ENCODE measurements around the gene HAGH. TPM values are rescaled to one million over a fixed set of nuclear protein-coding genes. Genes with fewer than 3 reads are reported as not detected.

HAGH gene
- total and polyA plus RNA-seq, 9 of the 15 experiments (the other 6 are each of a cell fraction or from before 2014, with no cell fraction given), result 0.46 to 35.1 (median 16.8) TPM

GRCh38 chr16:1776991-1777374 is 49.6 kb downstream of the HAGH start (continued):
- TF ChIP-seq, protein P1, sequence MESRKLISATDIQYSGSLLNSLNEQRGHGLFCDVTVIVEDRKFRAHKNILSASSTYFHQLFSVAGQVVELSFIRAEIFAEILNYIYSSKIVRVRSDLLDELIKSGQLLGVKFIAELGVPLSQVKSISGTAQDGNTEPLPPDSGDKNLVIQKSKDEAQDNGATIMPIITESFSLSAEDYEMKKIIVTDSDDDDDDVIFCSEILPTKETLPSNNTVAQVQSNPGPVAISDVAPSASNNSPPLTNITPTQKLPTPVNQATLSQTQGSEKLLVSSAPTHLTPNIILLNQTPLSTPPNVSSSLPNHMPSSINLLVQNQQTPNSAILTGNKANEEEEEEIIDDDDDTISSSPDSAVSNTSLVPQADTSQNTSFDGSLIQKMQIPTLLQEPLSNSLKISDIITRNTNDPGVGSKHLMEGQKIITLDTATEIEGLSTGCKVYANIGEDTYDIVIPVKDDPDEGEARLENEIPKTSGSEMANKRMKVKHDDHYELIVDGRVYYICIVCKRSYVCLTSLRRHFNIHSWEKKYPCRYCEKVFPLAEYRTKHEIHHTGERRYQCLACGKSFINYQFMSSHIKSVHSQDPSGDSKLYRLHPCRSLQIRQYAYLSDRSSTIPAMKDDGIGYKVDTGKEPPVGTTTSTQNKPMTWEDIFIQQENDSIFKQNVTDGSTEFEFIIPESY (CRISPR knock-in tag; IDR thresholded peaks at IDR 0.05), result peak; percentile 91
- TF ChIP-seq RBM22 (IDR thresholded peaks at IDR 0.05; ENCODE audit: low read depth, low read length, poor library complexity, severe bottlenecking), result peak; percentile 68
- no peak for TF ChIP-seq MED1 (CRISPR knock-in tag; IDR thresholded peaks at IDR 0.05; ENCODE audit: borderline replicate concordance)
- TF ChIP-seq ZSCAN32 (CRISPR knock-in tag; IDR thresholded peaks at IDR 0.05), result no peak
- no peak for TF ChIP-seq ZBTB12 (CRISPR knock-in tag; IDR thresholded peaks at IDR 0.05)

GRCh38 chr16:1776672-1776955 is 50.0 kb downstream of the HAGH start:
- Histone ChIP-seq H3K36me3 (ENCODE audit: control insufficient read depth, insufficient read depth, low read length) (peaks cover 58% of the 10 kb centered on the region; the same call in 2 of the 3 replicates), H3K4me3 (no peak overlapping the region), H3K4me2 (ENCODE audit: insufficient read depth, low read length) (no peak overlapping the region), H3K27me3 (ENCODE audit: control insufficient read depth in 2 of 2, insufficient read depth in 2 of 2, low read length in 2 of 2) (no peaks in the 10 kb centered on the region), H3K9me3 (replicated peaks; ENCODE audit: control insufficient read depth, insufficient read depth, low read depth, low read length) (no peaks in the 10 kb centered on the region), H3K9me1 (ENCODE audit: control insufficient read depth, insufficient read depth, low read length) (peaks cover 2% of the 10 kb centered on the region), H2AFZ (ENCODE audit: low read depth, low read length) (no peak overlapping the region), H3K4me1 (replicated peaks in 1 of 2; ENCODE audit: control insufficient read depth in 2 of 2, insufficient read depth in 2 of 2, low read length in 2 of 2) (peaks cover 15 to 93% of the 10 kb centered on the region in 2 experiments; a peak in 4 of 5 replicates), H3K27ac (ENCODE audit: extremely low read depth, low read depth, low read length) (no peak overlapping the region), H3K9ac (ENCODE audit: insufficient read depth in 1 of 2, low read depth in 2 of 2, low read length in 2 of 2) (peak overlapping the region in 1 of 2 experiments; percentile 3; a peak in 1 of 4 replicates), H3K79me2 (ENCODE audit: control insufficient read depth, insufficient read depth, low read length) (peaks cover 37% of the 10 kb centered on the region), H4K20me1 (replicated peaks; ENCODE audit: control insufficient read depth, insufficient read depth, low read length) (peaks cover 7% of the 10 kb centered on the region; the same call in 1 of the 2 replicates)
- no TSS peak for BruUV-seq (replicated peaks)
- ChIA-PET CTCF (ENCODE audit: low intra/inter-chr PET ratio) (no interaction called here), POLR2A (interaction anchor here (0.6 to 0.8 kb wide), 2 partner anchors 20 to 95 kb away, joined by 3 to 5 read pairs; no protein-coding TSS in a partner anchor)
- 84% methylated on average over 12 of the region's 13 CpGs for WGBS (ENCODE audit: insufficient coverage, low coverage, missing lambda C conversion rate)
- no peak for ATAC-seq
- TF ChIP-seq ZC3H4 (CRISPR knock-in tag; IDR thresholded peaks at IDR 0.05; ENCODE audit: borderline replicate concordance), result no peak
- no peak for TF ChIP-seq KLF10 (CRISPR knock-in tag; IDR thresholded peaks at IDR 0.05)
- no peak for TF ChIP-seq TRIM24 (IDR thresholded peaks at IDR 0.05)
- TF ChIP-seq NFE2 (IDR thresholded peaks at IDR 0.05; ENCODE audit: low read depth), result no peak
- TF ChIP-seq MIER1 (IDR thresholded peaks at IDR 0.05; ENCODE audit: low read depth), result no peak
- TF ChIP-seq HNRNPLL (IDR thresholded peaks at IDR 0.05; ENCODE audit: low read depth, low read length, poor library complexity, severe bottlenecking), result no peak
- no peak for TF ChIP-seq ZNF444 (CRISPR knock-in tag; IDR thresholded peaks at IDR 0.05)
- TF ChIP-seq ZFX (CRISPR knock-in tag; IDR thresholded peaks at IDR 0.05), result no peak
- TF ChIP-seq, protein P2, sequence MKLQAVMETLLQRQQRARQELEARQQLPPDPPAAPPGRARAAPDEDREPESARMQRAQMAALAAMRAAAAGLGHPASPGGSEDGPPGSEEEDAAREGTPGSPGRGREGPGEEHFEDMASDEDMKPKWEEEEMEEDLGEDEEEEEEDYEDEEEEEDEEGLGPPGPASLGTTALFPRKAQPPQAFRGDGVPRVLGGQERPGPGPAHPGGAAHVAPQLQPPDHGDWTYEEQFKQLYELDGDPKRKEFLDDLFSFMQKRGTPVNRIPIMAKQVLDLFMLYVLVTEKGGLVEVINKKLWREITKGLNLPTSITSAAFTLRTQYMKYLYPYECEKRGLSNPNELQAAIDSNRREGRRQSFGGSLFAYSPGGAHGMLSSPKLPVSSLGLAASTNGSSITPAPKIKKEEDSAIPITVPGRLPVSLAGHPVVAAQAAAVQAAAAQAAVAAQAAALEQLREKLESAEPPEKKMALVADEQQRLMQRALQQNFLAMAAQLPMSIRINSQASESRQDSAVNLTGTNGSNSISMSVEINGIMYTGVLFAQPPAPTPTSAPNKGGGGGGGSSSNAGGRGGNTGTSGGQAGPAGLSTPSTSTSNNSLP (IDR thresholded peaks at IDR 0.05; ENCODE audit: borderline replicate concordance, low read depth, low read length), result no peak
- no peak for TF ChIP-seq ZNF212 (CRISPR knock-in tag; IDR thresholded peaks at IDR 0.05)
- TF ChIP-seq ZKSCAN1 (IDR thresholded peaks at IDR 0.05; ENCODE audit: low read depth, low read length), result no peak
- no peak for TF ChIP-seq SOX6 (IDR thresholded peaks at IDR 0.05)
- TF ChIP-seq MEIS2 (IDR thresholded peaks at IDR 0.05; ENCODE audit: partially characterized antibody), result no peak
- TF ChIP-seq EGR1 (conservative IDR thresholded peaks at IDR 0.05), result no peak
- intact Hi-C loops (cut with micrococcal nuclease) (no loop called here), in situ Hi-C loops (cut with MboI) (no loop called here)
- FAIRE-seq, result no peak
- DNase-seq (ENCODE audit: extremely low read depth in 1 of 4, low spot score in 3 of 4), result no peak

Measured in K562 (cell line).